GM19397 (cell line): Measurements from ENCODE around the gene AP1G2.

ENCODE experiments used
- ATAC-seq: cut with Tn5 transposase; IDR thresholded peaks from one replicate; pipeline ENCODE4 v1.9.1; 2021; ENCODE audit warnings: mild to moderate bottlenecking, moderate library complexity; ENCODE audit not compliant: unreplicated experiment

AP1G2 gene

GRCh38 chr14:23520899-23521533 is 46.6 kb downstream of the AP1G2 start:
- ATAC-seq, result no peak

- ATAC-seq, result no peak
Measured at GRCh38 chr14:23518709-23519108, 48.9 kb downstream of the AP1G2 start.

- no peak for ATAC-seq
Measured at GRCh38 chr14:23517650-23518326, 49.8 kb downstream of the AP1G2 start.

GRCh38 chr14:23514644-23514957 is 53.0 kb downstream of the AP1G2 start:
- no peak for ATAC-seq

- no peak for ATAC-seq
Measured at GRCh38 chr14:23513818-23514643, 53.6 kb downstream of the AP1G2 start.

- no peak for ATAC-seq
Measured at GRCh38 chr14:23513005-23513817, 54.4 kb downstream of the AP1G2 start.

GRCh38 chr14:23512156-23512555 is 55.4 kb downstream of the AP1G2 start:
- no peak for ATAC-seq
